ENCODE results near the gene TTC9. TPM values are rescaled to one million over a fixed set of nuclear protein-coding genes. Genes with fewer than 3 reads are reported as not detected.

The TTC9 gene
- total and polyA plus RNA-seq, 9 of the 15 experiments (the other 6 are each of a cell fraction or from before 2014, with no cell fraction given): 0.07 TPM; not detected in 8

Small RNA genes within 50 kb of the gene (small RNA-seq; reads per million reads assigned to genes)
- not detected for gene RN7SL77P

Other genes starting within 250 kb of the TTC9 start
- gene SYNJ2BP, start 224.8 kb upstream of the TTC9 start, total RNA-seq (2014; rRNA removed): 1.3 and 1.8 TPM in 2 replicates
- 3.1 TPM in 2 replicates for gene SYNJ2BP, start 224.8 kb upstream of the TTC9 start, total RNA-seq (2014; rRNA removed; fragmentation: Illumina TruSeq; extraction: Trizol)
- 4.1 and 4.6 TPM in 2 replicates for gene SYNJ2BP, start 224.8 kb upstream of the TTC9 start, total RNA-seq (2015; rRNA removed; fragmentation: Illumina TruSeq; extraction: Trizol)
- 3.5 and 3.6 TPM in 2 replicates for gene SYNJ2BP, start 224.8 kb upstream of the TTC9 start, total RNA-seq (2021)
- 2.4 TPM in 2 replicates for gene SYNJ2BP, start 224.8 kb upstream of the TTC9 start, polyA plus RNA-seq (2011; rRNA removed)
- 2.9 and 3.3 TPM in 2 replicates for gene SYNJ2BP, start 224.8 kb upstream of the TTC9 start, polyA plus RNA-seq (2014; fragmentation: Illumina TruSeq; extraction: Trizol)
- gene SYNJ2BP, start 224.8 kb upstream of the TTC9 start, polyA plus RNA-seq (2014; fragmentation: Nextera tagmentation; extraction: Ambion mirVana): 1 to 10 TPM; 3.7 to 4.3 TPM
- 1.8 and 3.5 TPM in 2 replicates for gene SYNJ2BP, start 224.8 kb upstream of the TTC9 start, polyA plus RNA-seq (2014; rRNA removed)
- gene ADAM21, start 189.7 kb upstream of the TTC9 start, total RNA-seq (2014; rRNA removed): 0.05 and 0.08 TPM in 2 replicates
- 0.15 TPM in 1 of 2 replicates, not detected in the other for gene ADAM21, start 189.7 kb upstream of the TTC9 start, total RNA-seq (2014; rRNA removed; fragmentation: Illumina TruSeq; extraction: Trizol)
- gene ADAM21, start 189.7 kb upstream of the TTC9 start, total RNA-seq (2015; rRNA removed; fragmentation: Illumina TruSeq; extraction: Trizol): not detected in 2 replicates
- not detected in 2 replicates for gene ADAM21, start 189.7 kb upstream of the TTC9 start, total RNA-seq (2021)
- 0.03 TPM in 1 of 2 replicates, not detected in the other for gene ADAM21, start 189.7 kb upstream of the TTC9 start, polyA plus RNA-seq (2011; rRNA removed)
- 0.04 TPM in 1 of 2 replicates, not detected in the other for gene ADAM21, start 189.7 kb upstream of the TTC9 start, polyA plus RNA-seq (2014; fragmentation: Illumina TruSeq; extraction: Trizol)
- gene ADAM21, start 189.7 kb upstream of the TTC9 start, polyA plus RNA-seq (2014; fragmentation: Nextera tagmentation; extraction: Ambion mirVana): under 1 TPM in 1 of 2 experiments, not detected in 1; 0.03 TPM
- 0.05 TPM in 2 replicates for gene ADAM21, start 189.7 kb upstream of the TTC9 start, polyA plus RNA-seq (2014; rRNA removed)
- 0.05 TPM in 1 of 2 replicates, not detected in the other for gene ADAM20, start 106.9 kb upstream of the TTC9 start, total RNA-seq (2014; rRNA removed)
- gene ADAM20, start 106.9 kb upstream of the TTC9 start, total RNA-seq (2014; rRNA removed; fragmentation: Illumina TruSeq; extraction: Trizol): 0.13 and 0.15 TPM in 2 replicates
- not detected in 2 replicates for gene ADAM20, start 106.9 kb upstream of the TTC9 start, total RNA-seq (2015; rRNA removed; fragmentation: Illumina TruSeq; extraction: Trizol)
- not detected in 2 replicates for gene ADAM20, start 106.9 kb upstream of the TTC9 start, total RNA-seq (2021)
- 0.03 and 0.04 TPM in 2 replicates for gene ADAM20, start 106.9 kb upstream of the TTC9 start, polyA plus RNA-seq (2011; rRNA removed)
- gene ADAM20, start 106.9 kb upstream of the TTC9 start, polyA plus RNA-seq (2014; fragmentation: Illumina TruSeq; extraction: Trizol): not detected in 2 replicates
- gene ADAM20, start 106.9 kb upstream of the TTC9 start, polyA plus RNA-seq (2014; fragmentation: Nextera tagmentation; extraction: Ambion mirVana): under 1 TPM in 1 of 2 experiments, not detected in 1; 0.03 TPM
- not detected in 2 replicates for gene ADAM20, start 106.9 kb upstream of the TTC9 start, polyA plus RNA-seq (2014; rRNA removed)
- gene MED6, start 41.3 kb upstream of the TTC9 start, total RNA-seq (2014; rRNA removed): 16.8 and 16.9 TPM in 2 replicates
- 34.9 and 40.4 TPM in 2 replicates for gene MED6, start 41.3 kb upstream of the TTC9 start, total RNA-seq (2014; rRNA removed; fragmentation: Illumina TruSeq; extraction: Trizol)
- 28.9 and 31.9 TPM in 2 replicates for gene MED6, start 41.3 kb upstream of the TTC9 start, total RNA-seq (2015; rRNA removed; fragmentation: Illumina TruSeq; extraction: Trizol)
- 21.4 and 23.5 TPM in 2 replicates for gene MED6, start 41.3 kb upstream of the TTC9 start, total RNA-seq (2021)
- 36.8 and 52.0 TPM in 2 replicates for gene MED6, start 41.3 kb upstream of the TTC9 start, polyA plus RNA-seq (2011; rRNA removed)
- 37.7 and 40.8 TPM in 2 replicates for gene MED6, start 41.3 kb upstream of the TTC9 start, polyA plus RNA-seq (2014; fragmentation: Illumina TruSeq; extraction: Trizol)
- 10 to 100 TPM; 21.6 to 28.1 TPM for gene MED6, start 41.3 kb upstream of the TTC9 start, polyA plus RNA-seq (2014; fragmentation: Nextera tagmentation; extraction: Ambion mirVana)
- 30.4 and 35.3 TPM in 2 replicates for gene MED6, start 41.3 kb upstream of the TTC9 start, polyA plus RNA-seq (2014; rRNA removed)
- gene MAP3K9, start 167.6 kb downstream of the TTC9 start, total RNA-seq (2014; rRNA removed): 0.36 and 0.65 TPM in 2 replicates
- 0.32 and 0.47 TPM in 2 replicates for gene MAP3K9, start 167.6 kb downstream of the TTC9 start, total RNA-seq (2014; rRNA removed; fragmentation: Illumina TruSeq; extraction: Trizol)
- 0.43 and 0.45 TPM in 2 replicates for gene MAP3K9, start 167.6 kb downstream of the TTC9 start, total RNA-seq (2015; rRNA removed; fragmentation: Illumina TruSeq; extraction: Trizol)
- 0.58 and 0.60 TPM in 2 replicates for gene MAP3K9, start 167.6 kb downstream of the TTC9 start, total RNA-seq (2021)
- 0.18 and 0.39 TPM in 2 replicates for gene MAP3K9, start 167.6 kb downstream of the TTC9 start, polyA plus RNA-seq (2011; rRNA removed)
- gene MAP3K9, start 167.6 kb downstream of the TTC9 start, polyA plus RNA-seq (2014; fragmentation: Illumina TruSeq; extraction: Trizol): 0.43 and 0.48 TPM in 2 replicates
- under 1 TPM; 0.03 to 0.06 TPM for gene MAP3K9, start 167.6 kb downstream of the TTC9 start, polyA plus RNA-seq (2014; fragmentation: Nextera tagmentation; extraction: Ambion mirVana)
- gene MAP3K9, start 167.6 kb downstream of the TTC9 start, polyA plus RNA-seq (2014; rRNA removed): 0.17 and 0.40 TPM in 2 replicates